GM21515 (cell line): ENCODE results near the gene PSMA6.
A peak's percentile ranks its signal among the peaks of the same experiment; 100 is the strongest.
"Not testable (repeated sequence)": the region's sequence is repeated elsewhere in the genome, so short reads cannot be mapped to it uniquely, and the experiment has no call there.

ENCODE experiments used
- ATAC-seq: cut with Tn5 transposase; IDR thresholded peaks from one replicate; pipeline ENCODE4 v1.9.1; 2021; ENCODE audit not compliant: unreplicated experiment

The PSMA6 gene

DNA sequence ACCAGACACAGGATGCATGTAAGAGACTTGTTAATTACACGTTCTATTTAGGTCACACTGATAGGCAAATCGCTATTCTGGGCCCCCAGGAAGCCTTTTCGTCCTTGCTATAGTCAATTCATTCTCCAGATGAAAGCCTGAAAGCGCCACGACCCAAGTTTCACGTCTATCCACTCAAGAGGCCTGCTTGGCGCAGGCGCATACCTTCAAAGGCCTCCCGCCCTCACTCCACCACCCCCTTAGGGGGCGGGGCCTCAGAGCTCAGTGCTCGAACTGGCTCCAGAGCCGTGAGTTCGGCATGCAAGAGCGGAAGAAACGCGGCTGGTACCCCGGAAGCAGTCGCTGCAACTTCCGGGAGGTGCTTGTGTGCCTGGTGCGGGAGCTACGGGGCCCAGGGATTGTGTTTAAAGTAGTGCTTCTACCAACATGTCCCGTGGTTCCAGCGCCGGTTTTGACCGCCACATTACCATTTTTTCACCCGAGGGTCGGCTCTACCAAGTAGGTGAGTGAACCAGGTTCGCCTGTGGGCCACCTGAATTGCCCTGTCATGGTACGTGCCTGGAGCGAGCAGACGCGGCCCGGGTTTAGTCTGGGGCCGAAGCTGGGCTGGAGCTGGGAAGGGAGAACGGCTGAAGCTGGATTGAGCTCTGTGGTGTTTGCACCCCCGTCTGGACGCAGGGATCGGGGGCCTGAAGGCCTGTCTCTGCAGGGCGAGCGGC is at the start of gene PSMA6:
Gene PSMA6 (plus strand): TSS at position 332 of the 719 bp plus-strand sequence. CDS start 95 bp downstream, at position 427.
- ATAC-seq = peak; percentile 88

DNA sequence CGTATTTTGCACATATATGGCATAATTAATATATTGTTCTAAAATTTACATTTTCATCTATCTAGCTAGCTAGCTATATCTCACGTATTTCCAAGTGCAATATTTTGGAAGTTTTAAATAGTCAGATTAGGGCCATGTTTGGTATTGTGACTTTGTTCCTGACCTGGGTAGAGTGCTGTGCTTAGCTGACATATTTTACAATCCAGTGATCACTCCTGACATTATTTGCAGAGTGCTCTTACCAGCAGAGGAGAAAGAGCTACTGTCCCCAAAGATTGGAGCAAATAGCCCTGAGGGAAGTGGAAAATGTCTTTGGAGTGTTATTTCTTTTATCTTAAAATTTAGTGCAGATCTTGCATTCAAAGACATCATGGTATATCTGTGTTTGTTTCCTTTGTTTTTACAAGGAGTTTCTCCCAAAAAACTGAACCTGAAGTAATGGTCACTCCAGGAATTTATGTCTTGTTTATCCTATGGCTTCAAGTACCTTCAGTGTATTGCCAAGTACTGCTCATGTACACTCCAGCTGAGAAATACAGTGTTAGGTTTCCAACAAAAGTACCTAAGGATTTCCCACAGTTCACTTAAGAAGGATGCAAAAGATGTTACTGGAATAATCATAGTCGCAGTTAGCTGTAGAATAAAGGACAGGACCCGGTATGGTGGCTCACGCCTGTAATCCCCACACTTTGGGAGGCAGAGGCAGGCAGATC is 49.4 kb upstream of the PSMA6 start:
- ATAC-seq = no peak

DNA sequence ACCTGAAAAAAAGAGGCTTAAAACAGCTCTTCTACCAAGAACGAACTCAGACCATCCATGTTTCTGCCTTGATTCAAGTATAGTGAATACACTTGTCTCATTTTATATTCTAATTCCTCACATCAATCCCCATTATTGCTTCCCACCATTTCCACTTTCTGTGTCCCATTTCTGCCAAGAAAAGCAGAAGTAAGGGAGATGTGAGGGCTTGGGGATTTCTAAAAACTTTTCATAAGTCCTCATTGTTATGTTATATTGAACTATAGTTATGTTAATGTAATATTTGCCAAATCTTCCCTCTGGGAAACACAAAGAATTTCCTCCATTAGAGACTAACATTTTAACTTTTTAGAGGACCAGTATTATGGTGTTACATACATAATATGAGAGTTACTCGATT is 48.2 kb upstream of the PSMA6 start:
- ATAC-seq = no peak

DNA sequence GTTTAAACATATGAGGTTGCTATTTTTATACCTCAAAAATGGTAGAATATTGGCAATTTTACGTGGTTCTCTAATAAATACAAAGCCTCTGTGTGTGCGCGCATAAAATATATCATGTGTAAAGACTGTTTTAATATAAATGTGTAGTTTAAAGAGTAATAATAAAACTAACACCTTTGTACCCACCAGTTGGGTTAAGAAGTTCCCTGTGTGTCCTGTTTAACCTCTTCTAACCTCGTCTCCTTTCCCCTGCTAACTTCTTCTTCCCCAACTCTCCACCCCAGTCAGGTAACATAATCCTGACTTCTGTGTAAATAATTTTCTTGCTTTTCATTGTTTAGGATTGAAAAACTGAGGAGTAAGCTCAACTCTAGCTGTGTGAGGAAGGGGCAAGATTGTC is 47.6 kb upstream of the PSMA6 start:
- no peak for ATAC-seq

DNA sequence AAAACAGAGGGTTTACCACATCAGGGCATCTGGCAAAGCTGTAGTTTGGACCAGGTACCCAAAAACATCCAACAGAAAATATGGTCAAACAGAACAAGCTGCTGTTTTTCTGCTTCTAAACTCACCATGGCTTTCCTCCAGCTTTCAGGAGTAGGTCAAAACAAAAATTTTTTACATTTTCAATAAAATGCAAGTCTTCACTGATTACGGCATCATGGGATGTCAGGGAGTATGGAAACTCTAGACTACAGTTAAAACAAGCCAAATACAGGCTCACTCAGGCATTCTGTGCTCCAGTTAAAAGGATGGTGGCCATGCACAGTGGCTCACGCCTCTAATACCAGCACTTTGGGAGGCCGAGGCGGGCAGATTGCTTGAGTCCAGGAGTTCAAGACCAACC is 47.1 kb upstream of the PSMA6 start:
- ATAC-seq = no peak

DNA sequence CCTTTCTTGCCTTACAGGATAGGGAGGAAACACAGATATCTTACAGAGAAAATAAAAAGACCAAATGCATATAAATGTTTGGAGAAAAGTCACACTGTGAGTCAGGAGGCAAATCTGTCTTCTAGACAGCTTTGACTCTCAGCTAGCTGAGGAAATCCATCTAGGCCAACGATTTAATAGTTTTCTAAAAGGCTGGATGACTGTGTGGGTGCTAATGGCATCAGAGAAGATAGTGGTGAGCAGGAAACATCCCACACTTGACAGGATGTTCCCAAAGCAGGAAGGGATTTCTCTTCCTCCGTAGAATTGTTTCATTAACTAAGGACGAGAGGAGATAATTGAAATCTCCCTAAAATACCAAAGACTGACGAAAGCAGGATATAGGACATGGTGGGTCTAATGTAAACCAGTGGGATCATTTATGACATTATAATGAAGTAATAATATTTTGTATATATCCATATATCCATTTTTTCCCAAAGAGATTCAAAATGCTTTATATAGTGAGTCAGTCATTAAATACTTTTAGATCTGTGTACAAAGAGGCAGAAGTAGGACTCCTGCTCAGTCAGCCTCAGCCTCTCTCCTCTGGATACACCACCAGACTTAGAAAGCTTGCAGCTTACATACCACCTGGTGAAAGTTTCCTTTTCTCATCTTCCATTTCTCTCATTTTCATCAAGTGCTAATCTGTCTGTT is 44.3 kb upstream of the PSMA6 start:
- ATAC-seq = peak; percentile 37

DNA sequence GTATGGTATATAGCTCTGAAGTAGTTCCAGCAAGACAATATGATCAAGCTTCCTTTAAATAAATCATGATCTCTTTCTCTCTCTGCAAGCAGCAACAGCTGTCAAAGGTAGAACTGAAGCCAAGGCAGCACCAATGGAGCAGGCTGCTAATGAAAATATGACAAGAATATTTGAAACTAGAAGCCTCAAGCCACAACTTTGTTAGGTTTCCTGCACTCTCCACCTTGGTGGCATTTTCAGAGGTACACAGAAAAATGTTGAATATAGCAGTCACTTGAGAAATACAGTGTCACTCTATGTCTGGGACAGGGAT is 43.8 kb upstream of the PSMA6 start:
- peak; percentile 63 for ATAC-seq

DNA sequence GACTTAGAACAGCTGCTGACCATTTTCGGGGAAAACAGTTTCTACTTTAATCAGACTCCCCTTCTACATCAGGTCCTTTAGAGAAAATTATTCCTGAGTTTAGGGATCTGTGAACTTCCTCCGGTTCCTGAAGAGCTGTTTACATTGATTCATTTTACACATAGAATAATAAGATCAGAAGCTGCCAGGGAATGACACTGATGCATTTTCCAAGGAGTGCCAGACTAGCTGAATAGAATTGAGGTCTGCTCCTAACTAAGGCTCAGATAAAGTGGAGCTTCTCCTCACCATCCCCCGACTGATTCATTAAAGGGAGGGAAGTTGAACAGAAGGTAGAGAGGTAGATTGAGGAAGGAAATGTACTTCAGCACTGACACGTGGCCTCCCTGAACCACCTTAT is 41.9 kb upstream of the PSMA6 start:
- ATAC-seq = no peak

DNA sequence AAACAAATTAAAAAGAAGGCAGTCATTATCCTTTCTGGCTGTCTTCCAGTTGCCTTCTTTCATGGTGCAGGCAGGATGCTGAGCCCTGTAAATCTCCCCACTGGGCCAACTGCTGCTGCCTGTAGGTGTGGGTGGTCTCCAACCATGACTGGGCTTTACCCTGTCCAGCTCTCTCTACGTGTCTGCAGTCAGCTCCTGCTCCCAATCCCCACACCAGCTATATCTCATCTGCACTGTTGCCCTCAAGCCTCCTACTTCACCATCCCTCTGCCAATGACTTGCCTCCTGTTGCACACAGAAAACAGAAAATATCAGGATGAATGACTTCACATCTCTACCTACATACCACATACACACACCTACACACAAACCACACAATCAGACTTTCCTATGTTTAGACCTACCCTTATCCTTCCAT is 39.7 kb upstream of the PSMA6 start:
- no peak for ATAC-seq

DNA sequence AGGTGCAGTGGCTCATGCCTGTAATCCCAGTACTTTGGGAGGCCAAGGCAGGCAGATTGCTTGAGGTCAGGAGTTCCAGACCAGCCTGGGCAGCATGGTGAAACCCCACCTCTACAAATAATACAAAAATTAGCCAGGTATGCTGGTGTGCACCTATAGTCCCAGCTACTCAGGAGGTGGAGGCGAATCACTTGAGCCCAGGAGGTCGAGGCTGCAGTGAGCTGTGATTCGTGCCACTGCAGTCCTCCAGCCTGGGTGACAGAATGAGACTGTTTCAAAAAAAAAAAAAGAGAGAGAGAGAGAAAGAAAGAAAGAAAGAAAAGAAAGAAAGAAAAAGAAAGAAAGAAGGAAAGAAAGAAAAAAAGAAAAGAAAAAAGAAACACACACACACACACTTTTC is 39.1 kb upstream of the PSMA6 start:
- ATAC-seq = not testable (repeated sequence)

DNA sequence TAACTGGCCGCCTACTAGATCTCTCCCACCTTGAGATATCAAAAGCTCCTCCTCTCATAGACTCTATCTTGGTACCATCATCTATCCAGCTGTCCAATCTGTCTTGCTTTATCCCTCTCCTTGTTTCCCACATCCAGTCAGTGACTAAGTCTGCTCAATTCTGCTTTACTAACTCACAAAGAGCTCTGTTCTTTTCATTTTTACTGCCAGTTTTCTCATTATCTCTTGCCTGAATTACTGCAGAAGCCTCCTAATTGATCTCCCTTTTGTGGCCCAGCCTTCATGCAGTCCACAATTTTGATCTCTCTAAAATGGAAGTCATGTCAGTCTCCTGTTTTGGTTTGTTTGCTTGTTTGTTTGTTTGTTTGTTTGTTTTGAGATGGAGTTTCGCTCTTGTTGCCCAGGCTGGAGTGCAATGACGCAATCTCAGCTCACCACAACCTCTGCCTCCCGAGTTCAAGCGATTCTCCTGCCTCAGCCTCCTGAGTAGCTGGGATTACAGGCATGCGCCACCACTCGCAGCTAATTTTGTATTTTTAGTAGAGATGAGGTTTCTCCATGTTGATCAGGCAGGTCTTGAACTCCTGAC is 38.1 kb upstream of the PSMA6 start:
- ATAC-seq = not testable (repeated sequence)

DNA sequence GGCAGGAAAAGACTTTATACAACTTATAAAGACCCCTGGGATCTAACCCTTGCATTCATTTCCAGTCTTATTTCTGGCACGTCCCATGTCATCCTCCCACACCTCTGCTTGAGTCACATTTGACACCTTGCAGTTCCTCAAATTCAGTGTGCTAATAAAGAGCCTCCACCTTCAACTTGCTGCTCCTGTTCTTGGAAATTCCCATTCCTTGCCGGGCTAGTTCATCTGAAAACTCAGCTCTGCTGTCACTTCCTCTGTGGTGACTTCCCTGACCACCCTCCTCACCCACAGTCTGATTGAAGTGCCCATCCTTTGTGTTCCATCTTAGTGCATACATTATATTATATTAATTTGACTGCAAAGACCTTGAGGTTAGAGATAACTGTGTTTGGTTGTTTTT is 37.4 kb upstream of the PSMA6 start:
- ATAC-seq = no peak

DNA sequence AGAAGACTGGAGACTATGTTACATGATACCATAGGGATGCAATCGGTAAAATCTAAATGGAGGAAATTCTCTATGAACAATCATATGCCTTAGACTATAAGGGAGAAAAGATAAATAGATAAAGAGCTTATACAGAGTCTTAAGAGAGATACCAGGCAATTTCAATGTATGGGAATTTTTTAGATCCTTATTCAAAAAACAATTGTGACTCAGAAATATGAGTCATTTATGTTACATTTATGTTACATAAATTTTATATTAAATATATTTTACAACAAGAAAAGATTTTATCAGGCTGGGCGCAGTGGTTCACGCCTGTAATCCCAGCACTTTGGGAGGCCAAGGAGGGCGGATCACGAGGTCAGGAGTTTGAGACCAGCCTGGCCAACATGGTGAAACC is 36.5 kb upstream of the PSMA6 start:
- ATAC-seq = no peak

DNA sequence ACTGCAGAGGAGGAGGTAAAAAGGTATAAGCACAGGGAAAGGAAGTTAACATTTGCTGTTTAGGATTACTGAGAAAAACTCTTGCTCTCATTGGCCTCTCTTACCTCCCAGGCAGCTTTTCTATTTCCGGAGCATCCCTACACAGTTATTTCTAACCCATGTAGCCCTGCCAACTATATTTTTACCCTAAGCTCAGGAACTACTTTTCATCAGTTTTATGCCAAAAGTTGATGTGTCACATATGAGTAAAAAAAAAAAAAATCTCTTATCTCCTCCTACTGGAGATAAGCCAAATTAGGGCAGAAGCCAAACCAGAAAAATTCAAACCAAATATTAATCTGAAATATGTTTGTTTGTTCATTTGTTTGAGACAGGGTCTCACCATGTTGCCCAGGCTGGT is 34.4 kb upstream of the PSMA6 start:
- ATAC-seq = no peak

DNA sequence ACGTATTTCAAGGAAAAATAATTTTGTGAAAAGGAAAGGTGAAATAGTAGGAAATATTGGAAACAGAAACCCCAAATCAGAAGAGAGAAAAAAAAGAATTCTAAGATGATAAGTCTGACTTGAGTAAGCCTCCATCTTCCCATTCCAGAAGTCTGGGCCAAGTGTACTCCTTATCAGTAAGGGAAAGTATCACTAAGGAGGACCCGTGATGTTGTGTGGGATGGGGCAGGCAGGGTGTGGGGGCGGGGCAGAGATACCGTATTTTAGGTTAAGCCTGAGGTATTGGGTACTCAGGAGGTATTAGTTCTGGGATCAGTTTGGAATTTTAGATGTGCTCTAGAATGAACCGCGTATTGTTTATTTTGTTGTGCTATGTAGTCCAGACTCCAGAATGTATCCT is 33.8 kb upstream of the PSMA6 start:
- ATAC-seq = no peak

DNA sequence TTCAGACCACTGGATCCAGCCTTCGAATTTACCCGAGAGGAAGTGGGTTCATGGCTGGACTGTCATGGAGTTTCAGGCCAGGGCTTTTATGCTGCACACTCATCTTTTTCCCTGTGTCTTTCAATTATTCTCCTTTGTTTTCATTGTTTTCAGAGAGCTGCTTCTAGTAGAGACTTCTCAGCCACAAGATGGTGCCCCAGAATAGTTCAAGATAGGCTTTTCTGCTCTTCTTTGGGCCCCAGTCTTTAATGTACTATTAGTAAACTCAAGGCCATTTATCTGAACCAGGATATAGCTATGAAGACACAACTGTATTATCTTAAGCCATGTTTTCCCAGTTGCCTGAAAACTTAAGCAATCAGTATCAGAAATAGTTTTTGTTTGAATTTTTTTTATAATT is 30.4 kb upstream of the PSMA6 start:
- ATAC-seq = no peak

DNA sequence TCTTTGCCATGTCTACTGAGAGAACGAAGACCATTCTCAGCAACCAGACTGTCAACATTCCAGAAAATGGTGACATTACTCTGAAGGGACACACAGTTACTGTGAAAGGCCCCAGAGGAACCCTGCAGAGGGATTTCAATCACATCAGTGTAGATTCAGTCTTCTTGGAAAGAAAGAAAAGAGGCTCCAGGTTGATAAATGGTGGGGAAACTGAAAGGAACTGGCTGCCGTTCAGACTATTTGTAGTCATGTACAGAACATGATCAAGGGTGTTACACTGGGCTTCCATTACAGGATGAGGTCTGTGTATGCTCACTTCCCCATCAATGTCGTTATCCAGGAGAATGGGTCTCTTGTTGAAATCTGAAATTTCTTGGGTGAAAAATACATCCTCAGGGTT is 29.7 kb upstream of the PSMA6 start:
- ATAC-seq = no peak

DNA sequence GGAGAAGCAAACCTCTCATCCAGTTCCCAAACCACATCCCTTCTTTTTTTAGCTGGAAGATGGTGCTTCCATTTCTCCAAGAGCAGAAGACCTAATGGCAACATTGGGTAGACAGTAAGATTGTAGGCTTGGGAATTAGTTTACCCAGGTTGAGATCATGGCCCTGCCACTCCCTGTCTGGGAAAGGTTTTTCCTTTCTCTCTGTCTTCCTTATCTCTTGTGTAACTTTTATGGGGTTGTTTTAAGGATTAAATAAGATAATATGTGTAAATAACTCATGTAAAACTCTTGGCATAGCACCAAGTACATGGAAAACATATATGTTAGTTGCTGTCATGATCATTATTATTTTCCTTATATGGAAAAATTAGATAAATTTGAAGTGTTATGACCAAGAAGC is 23.2 kb upstream of the PSMA6 start:
- ATAC-seq = no peak

DNA sequence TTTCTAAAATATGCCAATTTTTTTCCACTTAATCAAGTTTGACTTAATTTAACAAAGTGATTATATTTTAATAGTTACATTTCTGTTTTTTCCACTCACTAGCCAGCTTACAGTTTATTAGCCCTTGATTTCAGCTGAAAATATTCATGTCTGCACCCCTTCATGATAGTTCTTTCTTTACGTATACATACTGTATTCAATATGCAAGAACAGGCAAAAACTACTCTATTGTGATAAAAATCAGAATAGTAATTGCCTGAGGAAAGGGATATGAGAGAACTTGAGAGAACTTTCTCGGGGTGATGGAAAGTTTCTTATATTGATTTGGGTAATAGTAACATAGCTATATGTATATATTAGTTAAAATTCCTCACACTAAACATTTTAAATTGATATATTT is 17.4 kb upstream of the PSMA6 start:
- no peak for ATAC-seq

DNA sequence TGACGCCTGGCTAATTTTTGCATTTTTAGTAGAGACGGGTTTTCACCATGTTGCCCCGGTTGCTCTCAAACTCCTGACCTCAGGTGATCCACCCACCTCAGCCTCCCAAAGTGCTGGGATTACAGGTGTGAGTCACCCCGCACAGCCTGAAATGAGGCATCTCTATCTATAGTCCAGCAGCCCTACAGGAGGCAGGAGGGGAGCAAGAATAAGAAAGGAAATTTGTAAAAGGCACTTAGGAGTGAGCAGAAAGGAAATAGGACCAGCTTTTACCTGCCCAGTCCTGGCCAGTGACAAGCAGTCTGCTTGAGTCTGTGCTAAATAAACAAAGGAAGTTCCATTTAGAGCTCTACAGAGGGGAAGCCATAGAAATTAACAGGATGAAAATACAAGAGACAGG is 15.0 kb upstream of the PSMA6 start:
- ATAC-seq = no peak

DNA sequence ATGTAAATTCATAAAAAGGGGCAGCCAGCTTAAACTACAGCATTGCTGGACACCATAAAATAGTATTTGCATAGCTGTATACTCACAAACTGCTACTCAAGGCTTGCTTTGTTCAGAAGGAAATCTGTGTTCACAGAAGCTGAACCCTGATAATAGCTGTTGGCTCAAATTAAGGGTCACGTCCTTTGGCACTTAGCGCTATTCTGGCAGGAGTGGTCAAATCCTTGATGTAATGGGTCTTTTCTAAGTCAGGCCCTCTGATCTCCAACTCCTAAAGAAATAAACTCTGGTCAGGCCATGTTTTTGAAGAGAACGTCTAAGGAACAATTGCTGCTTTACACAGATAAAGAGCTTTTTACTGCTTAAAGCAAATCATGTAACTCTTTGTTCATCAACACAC is 12.8 kb upstream of the PSMA6 start:
- ATAC-seq = no peak

DNA sequence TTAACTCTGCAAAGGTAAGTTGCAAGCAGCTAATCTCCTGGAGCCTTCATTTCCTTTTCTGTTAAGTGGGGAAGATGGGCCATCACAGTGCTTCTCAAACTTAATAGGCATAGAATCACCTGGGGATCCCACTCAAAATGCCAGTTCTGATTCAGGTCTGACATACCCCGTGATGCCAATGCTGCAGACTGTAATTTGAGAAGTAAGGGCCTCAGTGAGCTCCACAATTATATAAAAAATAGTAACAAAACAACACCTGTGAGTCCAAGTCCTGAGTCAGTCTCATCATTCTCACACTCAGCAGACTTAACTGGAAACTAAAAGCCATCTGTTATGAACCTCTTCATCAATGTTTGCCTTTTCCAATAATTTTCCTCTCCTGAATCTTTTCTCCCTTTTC is 10.8 kb upstream of the PSMA6 start:
- ATAC-seq = no peak
